GM15510 (cell line): ENCODE measurements around the gene ADORA1.

ENCODE experiments used
- POLR2A ChIP-seq: IDR thresholded peaks from 3 replicates; pipeline ENCODE4 v1.6.1; 2011; ENCODE audit warnings: borderline replicate concordance; ENCODE audit not compliant: insufficient read length; ENCODE audit errors: extremely low read depth

ADORA1 gene

GRCh38 chr1:203127666-203128430 is at the start of gene ADORA1:
ADORA1 (plus strand) TSS chr1:203127726; CDS start chr1:203128842, 1,116 bp downstream.
- TF ChIP-seq POLR2A: no peak

GRCh38 chr1:203077956-203078355 is 49.6 kb upstream of the ADORA1 start:
- TF ChIP-seq POLR2A: no peak

GRCh38 chr1:203078478-203078877 is 49.0 kb upstream of the ADORA1 start:
- TF ChIP-seq POLR2A: no peak

- no peak for TF ChIP-seq POLR2A
These were observed 47.1 kb upstream of the ADORA1 start for GRCh38 chr1:203080456-203080855.

- TF ChIP-seq POLR2A: no peak
These were observed 45.9 kb upstream of the ADORA1 start for GRCh38 chr1:203081465-203082230.

GRCh38 chr1:203082231-203082505 is 45.4 kb upstream of the ADORA1 start:
- TF ChIP-seq POLR2A: no peak

- TF ChIP-seq POLR2A: no peak
These were observed 44.7 kb upstream of the ADORA1 start for GRCh38 chr1:203082571-203083462.

GRCh38 chr1:203083463-203083921 is 44.0 kb upstream of the ADORA1 start:
- TF ChIP-seq POLR2A: no peak

GRCh38 chr1:203084588-203085527 is 42.7 kb upstream of the ADORA1 start:
- TF ChIP-seq POLR2A: no peak

- TF ChIP-seq POLR2A: no peak
These were observed 41.8 kb upstream of the ADORA1 start, which contains the start of gene MYOG for GRCh38 chr1:203085528-203086406. MYOG (minus strand) TSS chr1:203086012; CDS start chr1:203085961, 51 bp downstream.

- TF ChIP-seq POLR2A: no peak
These were observed 40.3 kb upstream of the ADORA1 start for GRCh38 chr1:203086992-203087763.

GRCh38 chr1:203088441-203088840 is 39.1 kb upstream of the ADORA1 start:
- TF ChIP-seq POLR2A: no peak
